NB4 (cell line): ENCODE data around the gene CBFA2T3.
A peak's percentile ranks its signal among the peaks of the same experiment; 100 is the strongest.

ENCODE experiments used
- DNase-seq: peaks from one replicate; pipeline ENCODE4 v3.0.0; 2010; ENCODE audit warnings: low read depth
- H3K4me3 ChIP-seq: one replicate; pipeline ENCODE4 v1.5.1; 2011; ENCODE audit warnings: mild to moderate bottlenecking, low read depth, low read length, moderate library complexity
- CTCF ChIP-seq: IDR thresholded peaks from one replicate; pipeline ENCODE4 v1.5.1; 2012; ENCODE audit warnings: low read depth, low read length
- MAX ChIP-seq: IDR thresholded peaks from 2 replicates; pipeline ENCODE4 v1.6.1; 2011; ENCODE audit warnings: low read depth, low read length
- MYC ChIP-seq: IDR thresholded peaks from 2 replicates; pipeline ENCODE4 v1.6.1; 2011; ENCODE audit warnings: low read depth, low read length
- POLR2A ChIP-seq: IDR thresholded peaks from 2 replicates; pipeline ENCODE4 v1.6.1; 2011; ENCODE audit warnings: mild to moderate bottlenecking; ENCODE audit not compliant: insufficient read length; ENCODE audit errors: extremely low read depth

Gene CBFA2T3

GRCh38 chr16:88926374-88926990, 50.5 kb downstream of the CBFA2T3 start:
- no peak overlapping the region for H3K4me3 ChIP-seq
- no peak for TF ChIP-seq MAX
- TF ChIP-seq MYC, result no peak
- TF ChIP-seq POLR2A, result no peak
- no peak for TF ChIP-seq CTCF
- peak; percentile 42 for DNase-seq

GRCh38 chr16:88925540-88925887, 51.5 kb downstream of the CBFA2T3 start:
- no peak overlapping the region for H3K4me3 ChIP-seq
- DNase-seq, result no peak
- TF ChIP-seq MAX (no peak), MYC (no peak)

- H3K4me3 ChIP-seq, result no peak overlapping the region
- peak; percentile 98 for DNase-seq
- TF ChIP-seq CTCF, result peak; percentile 66
- peak; percentile 18 for TF ChIP-seq POLR2A
- TF ChIP-seq MYC, result peak; percentile 69
- peak; percentile 77 for TF ChIP-seq MAX
These were observed 52.0 kb downstream of the CBFA2T3 start for GRCh38 chr16:88924834-88925539.

- TF ChIP-seq CTCF (no peak), MAX (no peak), POLR2A (no peak), MYC (no peak)
- no peak for DNase-seq
- H3K4me3 ChIP-seq, result no peak overlapping the region
These were observed 52.8 kb downstream of the CBFA2T3 start for GRCh38 chr16:88923926-88924833.

GRCh38 chr16:88923450-88923849, 53.6 kb downstream of the CBFA2T3 start:
- TF ChIP-seq CTCF (no peak), POLR2A (no peak), MAX (no peak), MYC (no peak)
- H3K4me3 ChIP-seq, result no peak overlapping the region
- no peak for DNase-seq
